Measurements from ENCODE around the gene TRIO. TPM values are rescaled to one million over a fixed set of nuclear protein-coding genes. Genes with fewer than 3 reads are reported as not detected.
A peak's percentile ranks its signal among the peaks of the same experiment; 100 is the strongest.

TRIO gene
- total and polyA plus RNA-seq, 2 experiments from 2014 or later, result 18.5 to 78.2 TPM

DNA sequence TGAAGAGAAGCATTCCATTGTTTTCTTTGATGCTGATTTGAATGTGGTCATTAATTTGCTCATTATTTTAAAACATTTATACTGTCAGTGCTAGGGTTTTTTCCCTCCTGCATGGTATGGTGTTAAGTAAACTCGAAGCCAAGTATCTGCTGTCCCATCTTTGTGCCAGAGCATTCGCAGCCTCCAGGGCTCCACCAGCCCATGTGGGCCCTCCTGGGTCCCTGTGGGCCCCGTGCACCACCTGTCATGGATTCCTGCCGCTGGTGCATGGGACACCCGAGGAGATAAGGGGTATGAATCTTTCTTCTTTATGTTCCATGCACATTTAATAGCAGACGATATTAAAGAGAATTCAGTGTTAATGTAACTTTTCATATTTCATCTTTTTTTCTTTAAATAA lies 95.1 kb downstream of the TRIO start:
- Histone ChIP-seq H3K4me3 (no peak overlapping the region), H3K9me2 (replicated peaks; ENCODE audit: insufficient read depth) (no peaks in the 10 kb centered on the region), H3K4me2 (no peak overlapping the region), H3K36me3 (replicated peaks; ENCODE audit: insufficient read depth, low read depth) (no peaks in the 10 kb centered on the region), H4K20me1 (ENCODE audit: insufficient read depth, poor library complexity, severe bottlenecking) (peaks cover 65% of the 10 kb centered on the region), H3K27me3 (no peaks in the 10 kb centered on the region), H3K4me1 (ENCODE audit: insufficient read depth) (no peaks in the 10 kb centered on the region), H3K79me2 (peaks cover 95% of the 10 kb centered on the region), H3K27ac (no peak overlapping the region), H2AFZ (no peak overlapping the region), H3K9me3 (ENCODE audit: low read depth) (no peaks in the 10 kb centered on the region)
- no peak for DNase-seq (ENCODE audit: low spot score)
- TF ChIP-seq EZH2phosphoT487 (IDR thresholded peaks at IDR 0.05; ENCODE audit: low read depth, severe bottlenecking, unreplicated experiment), result no peak
- TF ChIP-seq, protein P1, sequence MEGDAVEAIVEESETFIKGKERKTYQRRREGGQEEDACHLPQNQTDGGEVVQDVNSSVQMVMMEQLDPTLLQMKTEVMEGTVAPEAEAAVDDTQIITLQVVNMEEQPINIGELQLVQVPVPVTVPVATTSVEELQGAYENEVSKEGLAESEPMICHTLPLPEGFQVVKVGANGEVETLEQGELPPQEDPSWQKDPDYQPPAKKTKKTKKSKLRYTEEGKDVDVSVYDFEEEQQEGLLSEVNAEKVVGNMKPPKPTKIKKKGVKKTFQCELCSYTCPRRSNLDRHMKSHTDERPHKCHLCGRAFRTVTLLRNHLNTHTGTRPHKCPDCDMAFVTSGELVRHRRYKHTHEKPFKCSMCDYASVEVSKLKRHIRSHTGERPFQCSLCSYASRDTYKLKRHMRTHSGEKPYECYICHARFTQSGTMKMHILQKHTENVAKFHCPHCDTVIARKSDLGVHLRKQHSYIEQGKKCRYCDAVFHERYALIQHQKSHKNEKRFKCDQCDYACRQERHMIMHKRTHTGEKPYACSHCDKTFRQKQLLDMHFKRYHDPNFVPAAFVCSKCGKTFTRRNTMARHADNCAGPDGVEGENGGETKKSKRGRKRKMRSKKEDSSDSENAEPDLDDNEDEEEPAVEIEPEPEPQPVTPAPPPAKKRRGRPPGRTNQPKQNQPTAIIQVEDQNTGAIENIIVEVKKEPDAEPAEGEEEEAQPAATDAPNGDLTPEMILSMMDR (IDR thresholded peaks at IDR 0.05; ENCODE audit: poor library complexity), result no peak
- WGBS (ENCODE audit: low lambda C conversion rate, missing lambda C conversion rate), result 84% methylated on average over 6 of the region's 6 CpGs

DNA sequence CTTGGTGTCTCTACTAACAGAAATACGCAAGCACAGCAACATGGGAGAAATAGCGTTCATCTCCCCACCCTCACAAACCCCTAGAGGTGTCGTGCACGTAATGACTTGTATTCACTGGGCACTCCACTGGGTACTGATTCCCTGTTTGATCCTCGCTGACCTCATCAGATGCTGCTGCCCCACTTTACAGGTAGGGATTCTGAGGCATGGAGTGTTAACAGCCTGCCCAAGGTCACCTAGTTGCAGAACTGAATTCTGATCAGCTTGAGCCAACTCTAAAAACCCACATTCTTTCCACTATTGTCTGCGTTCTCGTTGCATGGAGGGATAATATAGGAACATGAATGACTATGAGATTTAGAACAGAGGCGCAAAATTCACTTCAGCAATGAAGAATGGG lies 96.3 kb downstream of the TRIO start:
- Histone ChIP-seq H3K27ac (no peak overlapping the region), H3K4me3 (no peak overlapping the region), H3K4me2 (peak overlapping the region; percentile 36), H3K36me3 (replicated peaks; ENCODE audit: insufficient read depth, low read depth) (no peaks in the 10 kb centered on the region), H3K79me2 (peaks cover 95% of the 10 kb centered on the region), H3K9me3 (ENCODE audit: low read depth) (no peaks in the 10 kb centered on the region), H2AFZ (no peak overlapping the region), H4K20me1 (ENCODE audit: insufficient read depth, poor library complexity, severe bottlenecking) (peaks cover 71% of the 10 kb centered on the region), H3K27me3 (no peaks in the 10 kb centered on the region), H3K4me1 (ENCODE audit: insufficient read depth) (no peaks in the 10 kb centered on the region), H3K9me2 (replicated peaks; ENCODE audit: insufficient read depth) (no peaks in the 10 kb centered on the region)
- DNase-seq (ENCODE audit: low spot score), result no peak
- 92% methylated on average over 8 of the region's 8 CpGs for WGBS (ENCODE audit: low lambda C conversion rate, missing lambda C conversion rate)
- TF ChIP-seq EZH2phosphoT487 (IDR thresholded peaks at IDR 0.05; ENCODE audit: low read depth, severe bottlenecking, unreplicated experiment), result no peak
- TF ChIP-seq EZH2 (IDR thresholded peaks at IDR 0.05; ENCODE audit: borderline replicate concordance), result no peak
- TF ChIP-seq, protein P1 (IDR thresholded peaks at IDR 0.05; ENCODE audit: poor library complexity), result no peak

DNA sequence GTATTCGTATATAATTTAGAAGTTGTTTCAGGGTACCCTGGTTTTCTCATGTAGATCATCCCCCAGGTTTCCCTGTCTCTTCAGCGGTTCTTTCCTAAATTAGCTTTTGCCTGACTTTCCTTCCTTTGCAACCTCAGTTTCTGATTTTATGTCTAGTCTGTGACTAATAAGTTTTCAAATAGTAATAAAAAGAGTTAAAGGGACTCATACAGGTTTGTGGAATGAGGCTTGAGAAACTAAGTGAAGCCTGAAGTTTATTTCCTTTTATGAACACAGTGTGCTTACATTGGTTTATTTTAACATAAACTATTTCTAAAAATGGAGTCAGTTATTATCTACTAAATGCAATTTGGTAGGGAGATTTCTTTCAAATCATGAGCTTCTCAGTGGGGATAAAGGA lies 96.8 kb downstream of the TRIO start:
- WGBS (ENCODE audit: low lambda C conversion rate, missing lambda C conversion rate), result 69% methylated on average over 2 of the region's 2 CpGs
- DNase-seq (ENCODE audit: low spot score), result no peak

More for the DNA sequence above, 96.8 kb downstream of the TRIO start:
- H4K20me1 ChIP-seq (ENCODE audit: insufficient read depth, poor library complexity, severe bottlenecking), result peaks cover 72% of the 10 kb centered on the region
- H3K27me3 ChIP-seq, result no peaks in the 10 kb centered on the region
- no peaks in the 10 kb centered on the region for H3K9me3 ChIP-seq (ENCODE audit: low read depth)
- no peaks in the 10 kb centered on the region for H3K9me2 ChIP-seq (replicated peaks; ENCODE audit: insufficient read depth)
- no peaks in the 10 kb centered on the region for H3K36me3 ChIP-seq (replicated peaks; ENCODE audit: insufficient read depth, low read depth)
- TF ChIP-seq EZH2 (IDR thresholded peaks at IDR 0.05; ENCODE audit: borderline replicate concordance) (no peak), EZH2phosphoT487 (IDR thresholded peaks at IDR 0.05; ENCODE audit: low read depth, severe bottlenecking, unreplicated experiment) (no peak)
- TF ChIP-seq, protein P1 (IDR thresholded peaks at IDR 0.05; ENCODE audit: poor library complexity), result no peak
- no peaks in the 10 kb centered on the region for H3K4me1 ChIP-seq (ENCODE audit: insufficient read depth)
- no peak overlapping the region for H3K4me3 ChIP-seq
- H3K79me2 ChIP-seq, result peaks cover 95% of the 10 kb centered on the region
- H2AFZ ChIP-seq, result no peak overlapping the region
- peak overlapping the region; percentile 36 for H3K4me2 ChIP-seq
- H3K27ac ChIP-seq, result no peak overlapping the region
